IMR-90 (cell line): ENCODE data around the gene C15orf62. TPM values are rescaled to one million over a fixed set of nuclear protein-coding genes. Genes with fewer than 3 reads are reported as not detected.

Experiments
- ATAC-seq: fragments of 200-7000 bp; cut with Tn5 transposase; 2 replicates; pipeline ENCODE4 v1.9.1; 2020; ENCODE audit warnings: low read depth, mild to moderate bottlenecking, moderate library complexity
- BruUV-seq: library from RNA; stranded (reverse); fragments of 400-500 nt; replicated peaks from 2 replicates; lab custom pipeline; 2021; lab: Mats Ljungman, UMichigan
- CTCF ChIA-PET: fragments of 300-600 bp; formaldehyde crosslinking; extraction: SDS; loops from one replicate; lab custom pipeline; 2021; ENCODE audit warnings: antibody characterized with exemption; lab: Yijun Ruan, JAX
- POLR2A ChIA-PET: fragments of 300-600 bp; sonication (Branson Sonifier 250); formaldehyde crosslinking; loops from one replicate; lab custom pipeline; 2022; ENCODE audit warnings: antibody characterized with exemption; ENCODE audit not compliant: unreplicated experiment; lab: Charles Lee
- DNase-seq: peaks from one replicate; pipeline ENCODE4 v3.0.0; 2013
- H2AFZ ChIP-seq: replicated peaks from 2 replicates; pipeline ENCODE3; 2013; ENCODE audit warnings: low read length, mild to moderate bottlenecking; ENCODE audit not compliant: poor library complexity
- H2AK5ac ChIP-seq: 2 replicates; pipeline ENCODE4 v1.6.1; 2013; ENCODE audit warnings: low read depth, low read length, inconsistent platforms
- H2AK9ac ChIP-seq: replicated peaks from 2 replicates; pipeline ENCODE3; 2013; ENCODE audit warnings: mild to moderate bottlenecking, low read depth, low read length, moderate library complexity; ENCODE audit not compliant: poor library complexity
- H2BK120ac ChIP-seq: 2 replicates; pipeline ENCODE4 v1.6.1; 2013; ENCODE audit warnings: low read depth, low read length, inconsistent platforms
- H2BK15ac ChIP-seq: 3 replicates; pipeline ENCODE4 v1.6.1; 2013; ENCODE audit warnings: low read depth, low read length, inconsistent platforms
- H2BK20ac ChIP-seq: 2 replicates; pipeline ENCODE4 v1.6.1; 2013; ENCODE audit warnings: low read depth, mild to moderate bottlenecking, inconsistent platforms, low read length, moderate library complexity
- H2BK5ac ChIP-seq: 2 replicates; pipeline ENCODE4 v1.6.1; 2013; ENCODE audit warnings: mild to moderate bottlenecking, low read depth, low read length, inconsistent platforms; ENCODE audit not compliant: poor library complexity, severe bottlenecking
- H3K14ac ChIP-seq: replicated peaks from 2 replicates; pipeline ENCODE4 v1.6.1; 2013; ENCODE audit warnings: low read depth, low read length, inconsistent platforms
- H3K18ac ChIP-seq: 2 replicates; pipeline ENCODE4 v1.6.1; 2013; ENCODE audit warnings: low read depth, low read length, control low read depth
- H3K23ac ChIP-seq: 2 replicates; pipeline ENCODE4 v1.6.1; 2013; ENCODE audit warnings: low read depth, low read length, inconsistent platforms
- H3K27ac ChIP-seq: 2 replicates; pipeline ENCODE4 v1.5.1; 2013; ENCODE audit warnings: mild to moderate bottlenecking, control low read depth, low read length; ENCODE audit not compliant: insufficient read depth
- H3K27me3 ChIP-seq: 2 replicates; pipeline ENCODE4 v1.6.1; 2013; ENCODE audit warnings: low read length; ENCODE audit not compliant: control insufficient read depth, insufficient read depth
- H3K36me3 ChIP-seq: 2 replicates; pipeline ENCODE4 v1.6.1; 2013; ENCODE audit warnings: low read length, mixed read lengths; ENCODE audit not compliant: control insufficient read depth, insufficient read depth
- H3K4ac ChIP-seq: 2 replicates; pipeline ENCODE4 v1.6.1; 2013; ENCODE audit warnings: low read depth, low read length, inconsistent platforms
- H3K4me1 ChIP-seq: 2 replicates; pipeline ENCODE4 v1.6.1; 2013; ENCODE audit warnings: low read length, mixed read lengths; ENCODE audit not compliant: control insufficient read depth, insufficient read depth
- H3K4me2 ChIP-seq: 2 replicates; pipeline ENCODE4 v1.6.1; 2013; ENCODE audit warnings: low read depth, mild to moderate bottlenecking, control low read depth, low read length, moderate library complexity
- H3K4me3 ChIP-seq: 2 replicates; pipeline ENCODE4 v1.5.1; 2013; ENCODE audit warnings: low read depth, mild to moderate bottlenecking, control low read depth, low read length, moderate library complexity; ENCODE audit not compliant: insufficient read depth
- H3K56ac ChIP-seq: 2 replicates; pipeline ENCODE4 v1.6.1; 2013; ENCODE audit warnings: low read length, inconsistent platforms; ENCODE audit not compliant: insufficient read depth; ENCODE audit errors: extremely low read depth
- H3K79me1 ChIP-seq, 2 experiments: 2 replicates each; pipeline ENCODE4 v1.6.1; 2013; ENCODE audit warnings: low read length in 2 of 2, inconsistent platforms in 1 of 2, low read depth in 1 of 2
- H3K9ac ChIP-seq: 2 replicates; pipeline ENCODE4 v1.6.1; 2013; ENCODE audit warnings: low read depth, low read length, control low read depth
- H3K9me1 ChIP-seq: 2 replicates; pipeline ENCODE4 v1.6.1; 2013; ENCODE audit warnings: low read length, inconsistent platforms; ENCODE audit not compliant: insufficient read depth
- H3K9me3 ChIP-seq: 2 replicates; pipeline ENCODE4 v1.6.1; 2013; ENCODE audit warnings: low read length; ENCODE audit not compliant: control insufficient read depth, insufficient read depth
- H4K20me1 ChIP-seq: 2 replicates; pipeline ENCODE4 v1.6.1; 2013; ENCODE audit warnings: low read length, inconsistent platforms; ENCODE audit not compliant: insufficient read depth
- H4K5ac ChIP-seq: 2 replicates; pipeline ENCODE4 v1.6.1; 2013; ENCODE audit warnings: mild to moderate bottlenecking, low read depth, low read length, control low read depth
- H4K8ac ChIP-seq, 2 experiments: 2 replicates each; pipeline ENCODE4 v1.6.1; 2013; ENCODE audit warnings: low read depth in 2 of 2, low read length in 2 of 2, control low read depth in 1 of 2, inconsistent platforms in 1 of 2
- H4K91ac ChIP-seq: 2 replicates; pipeline ENCODE4 v1.6.1; 2013; ENCODE audit warnings: low read depth, low read length, inconsistent platforms; ENCODE audit not compliant: insufficient read depth
- BHLHE40 ChIP-seq: fragments of 150-350 bp; IDR thresholded peaks from 2 replicates; pipeline ENCODE4 v1.6.1; 2016; ENCODE audit warnings: mild to moderate bottlenecking, low read depth, low read length
- CEBPB ChIP-seq: IDR thresholded peaks from 2 replicates; pipeline ENCODE4 v1.6.1; 2012; ENCODE audit warnings: low read depth, low read length, improper control_type of control experiment
- MAZ ChIP-seq: IDR thresholded peaks from 2 replicates; pipeline ENCODE4 v1.6.1; 2012; ENCODE audit warnings: low read depth, mild to moderate bottlenecking, low read length, improper control_type of control experiment, moderate library complexity, borderline replicate concordance
- NFE2L2 ChIP-seq: fragments of 150-350 bp; IDR thresholded peaks from 2 replicates; pipeline ENCODE4 v1.6.1; 2016; ENCODE audit warnings: low read depth, mild to moderate bottlenecking, low read length
- POLR2A ChIP-seq: IDR thresholded peaks from 2 replicates; pipeline ENCODE4 v1.6.1; 2012; ENCODE audit warnings: mild to moderate bottlenecking, low read depth, low read length
- RAD21 ChIP-seq: IDR thresholded peaks from 2 replicates; pipeline ENCODE4 v1.6.1; 2012; ENCODE audit warnings: low read length, improper control_type of control experiment
- RCOR1 ChIP-seq: IDR thresholded peaks from 2 replicates; pipeline ENCODE4 v1.6.1; 2012; ENCODE audit warnings: mild to moderate bottlenecking, low read length, improper control_type of control experiment; ENCODE audit not compliant: insufficient replicate concordance
- WGBS, 2 experiments: methylation state at CpG; one replicate each; pipeline versions ENCODE4 v1.1.5 to v1.1.7; 2013; ENCODE audit warnings: missing lambda C conversion rate in 2 of 2; ENCODE audit not compliant: insufficient read length in 1 of 2; ENCODE audit errors: extremely low coverage in 2 of 2; 5-methylcytosine and 5-hydroxymethylcytosine counted together
- dilution Hi-C: fragments of 300-500 bp; cut with HindIII; formaldehyde crosslinking; loops from one replicate; pipeline ENCODE4 v1.14.3; 2018; ENCODE audit warnings: low sequenced_read_pairs; ENCODE audit not compliant: unreplicated experiment
- in situ Hi-C: fragments of 300-500 bp; cut with MboI; formaldehyde crosslinking; loops from 3 replicates; pipeline ENCODE4 v1.14.3; 2019; ENCODE audit warnings: low sequenced_read_pairs, inconsistent platforms, mixed read lengths
- intact Hi-C: fragments of 100-400 bp; cut with micrococcal nuclease; formaldehyde crosslinking; loops from 2 replicates; pipeline ENCODE4 v1.10.0; 2022
- polyA plus RNA-seq, 3 experiments: library from polyadenylated mRNA; depleted of rRNA; stranded (reverse); fragments of >200 nt; gene quantifications; 2 replicates each; pipeline ENCODE4 v1.2.3, GENCODE V29; 2012; ENCODE audit warnings: low replicate concordance in 1 of 3
- total RNA-seq: library from RNA; depleted of rRNA; stranded (reverse); fragments of >200 nt; gene quantifications from 2 replicates; pipeline ENCODE4 v1.2.3, GENCODE V29; 2012
- TF ChIP-seq, protein P1 (sequence below): fragments of 150-350 bp; IDR thresholded peaks from 2 replicates; pipeline ENCODE4 v1.6.1; 2016; ENCODE audit warnings: low read depth, mild to moderate bottlenecking, low read length, moderate library complexity, borderline replicate concordance

Gene C15orf62
- total and polyA plus RNA-seq, 2 of the 4 experiments (the other 2 are of a cell fraction): not detected

DNA sequence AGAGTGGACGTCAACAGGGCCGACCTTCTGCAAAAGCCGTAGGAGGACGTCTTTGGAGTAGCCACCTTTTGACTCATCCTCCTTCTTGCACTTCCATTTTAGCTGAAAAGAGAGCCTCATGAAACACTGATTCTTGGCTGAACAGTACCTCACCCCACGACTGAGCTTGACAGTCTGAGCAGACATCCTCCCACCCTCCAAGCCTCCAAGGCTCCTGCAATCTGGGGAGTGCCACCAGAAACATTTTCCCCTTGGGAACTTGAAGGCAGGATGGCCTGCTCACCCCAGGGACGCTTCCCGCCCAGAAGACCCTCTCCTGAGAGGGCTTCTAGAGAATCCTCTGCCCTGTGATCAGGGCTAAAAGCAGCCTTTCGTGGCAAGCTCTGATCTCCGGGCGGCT lies 5.2 kb downstream of the C15orf62 start:
- no peaks in the 10 kb centered on the region for H3K9me1 ChIP-seq
- H3K27ac ChIP-seq: no peak overlapping the region
- peaks cover 0 to 2% of the 10 kb centered on the region in 2 experiments; a peak in 1 of 4 replicates for H3K79me1 ChIP-seq
- H3K9me3 ChIP-seq: no peaks in the 10 kb centered on the region
- intact Hi-C loops (no loop called here), dilution Hi-C loops (no loop called here), in situ Hi-C loops (no loop called here)
- H3K36me3 ChIP-seq: peaks cover 66% of the 10 kb centered on the region
- ATAC-seq (no peak), DNase-seq (no peak)
- no peaks in the 10 kb centered on the region for H3K4me1 ChIP-seq
- CTCF ChIA-PET: no interaction called here
- H3K4me2 ChIP-seq: no peak overlapping the region
- peaks cover 3% of the 10 kb centered on the region; the same call in 1 of the 2 replicates for H4K20me1 ChIP-seq
- no peak overlapping the region for H4K8ac ChIP-seq
- H2AFZ ChIP-seq: no peak overlapping the region
- no peak overlapping the region for H2BK20ac ChIP-seq
- H2AK9ac ChIP-seq: no peak overlapping the region
- POLR2A ChIA-PET: no interaction called here
- no TSS peak for BruUV-seq
- no peaks in the 10 kb centered on the region for H3K27me3 ChIP-seq
- no peak overlapping the region for H2BK5ac ChIP-seq
- WGBS, 2 experiments: 94% methylated on average over 3 of the region's 10 CpGs; no CpG with 5 or more reads in 1 of the 2 experiments
- H3K23ac ChIP-seq: no peak overlapping the region
- H2BK120ac ChIP-seq: no peak overlapping the region
- H3K9ac ChIP-seq: no peak overlapping the region
- no peak overlapping the region for H4K91ac ChIP-seq
- H2BK15ac ChIP-seq: no peak overlapping the region
- no peak overlapping the region for H3K14ac ChIP-seq
- H3K56ac ChIP-seq: no peak overlapping the region
- TF ChIP-seq RAD21 (no peak), BHLHE40 (no peak), RCOR1 (no peak), MAZ (no peak), CEBPB (no peak), POLR2A (no peak), NFE2L2 (no peak)
- TF ChIP-seq, protein P1, sequence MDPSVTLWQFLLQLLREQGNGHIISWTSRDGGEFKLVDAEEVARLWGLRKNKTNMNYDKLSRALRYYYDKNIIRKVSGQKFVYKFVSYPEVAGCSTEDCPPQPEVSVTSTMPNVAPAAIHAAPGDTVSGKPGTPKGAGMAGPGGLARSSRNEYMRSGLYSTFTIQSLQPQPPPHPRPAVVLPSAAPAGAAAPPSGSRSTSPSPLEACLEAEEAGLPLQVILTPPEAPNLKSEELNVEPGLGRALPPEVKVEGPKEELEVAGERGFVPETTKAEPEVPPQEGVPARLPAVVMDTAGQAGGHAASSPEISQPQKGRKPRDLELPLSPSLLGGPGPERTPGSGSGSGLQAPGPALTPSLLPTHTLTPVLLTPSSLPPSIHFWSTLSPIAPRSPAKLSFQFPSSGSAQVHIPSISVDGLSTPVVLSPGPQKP: no peak
- no peak overlapping the region for H2AK5ac ChIP-seq
- H3K18ac ChIP-seq: no peak overlapping the region
- no peak overlapping the region for H3K4ac ChIP-seq
- H3K4me3 ChIP-seq: no peak overlapping the region
- H4K5ac ChIP-seq: no peak overlapping the region
